HepG2 (cell line): ENCODE measurements around the gene ZNF180. TPM values are rescaled to one million over a fixed set of nuclear protein-coding genes. Genes with fewer than 3 reads are reported as not detected.

Source experiments
- CCAR2 ChIP-seq: fragments of 200-400 bp; formaldehyde crosslinking; optimal IDR thresholded peaks from 2 replicates; pipeline ENCODE3; 2018; ENCODE audit warnings: low read depth, mild to moderate bottlenecking, low read length, moderate library complexity
- CREBL2 ChIP-seq: sonication (generic); formaldehyde crosslinking; IDR thresholded peaks from 2 replicates; pipeline ENCODE4 v1.8.1; 2023; ENCODE audit warnings: missing genetic modification reagents, mild to moderate bottlenecking, borderline replicate concordance
- CSRNP2 ChIP-seq: sonication (generic); formaldehyde crosslinking; conservative IDR thresholded peaks from 2 replicates; pipeline ENCODE4 v1.8.0; 2022; ENCODE audit warnings: low read depth, missing genetic modification reagents
- FOXC1 ChIP-seq: sonication (generic); formaldehyde crosslinking; IDR thresholded peaks from 2 replicates; pipeline ENCODE4 v1.8.0; 2022; ENCODE audit warnings: mild to moderate bottlenecking, missing genetic modification reagents, borderline replicate concordance
- HNF1B ChIP-seq: sonication (generic); formaldehyde crosslinking; IDR thresholded peaks from 2 replicates; pipeline ENCODE4 v1.5.1; 2020; ENCODE audit warnings: mild to moderate bottlenecking, moderate library complexity, missing genetic modification reagents
- ISL2 ChIP-seq: sonication (generic); formaldehyde crosslinking; IDR thresholded peaks from 2 replicates; pipeline ENCODE4 v1.5.0; 2020; ENCODE audit warnings: missing genetic modification reagents
- MED13 ChIP-seq: sonication (generic); formaldehyde crosslinking; IDR thresholded peaks from 2 replicates; pipeline ENCODE4 v1.5.0; 2020; ENCODE audit warnings: missing genetic modification reagents
- MLXIP ChIP-seq: sonication (generic); formaldehyde crosslinking; IDR thresholded peaks from 2 replicates; pipeline ENCODE4 v1.9.0; 2021; ENCODE audit warnings: missing genetic modification reagents, borderline replicate concordance
- MYNN ChIP-seq: sonication (generic); formaldehyde crosslinking; IDR thresholded peaks from 2 replicates; pipeline ENCODE4 v1.4.0; 2020; ENCODE audit warnings: mild to moderate bottlenecking, low read depth, missing genetic modification reagents
- REXO4 ChIP-seq: sonication (generic); formaldehyde crosslinking; IDR thresholded peaks from 2 replicates; pipeline ENCODE4 v1.8.0; 2022; ENCODE audit warnings: missing genetic modification reagents, mild to moderate bottlenecking, borderline replicate concordance
- SMARCE1 ChIP-seq: fragments of 450-650 bp; IDR thresholded peaks from 2 replicates; pipeline ENCODE4 v1.6.1; 2017; ENCODE audit warnings: borderline replicate concordance
- TEAD3 ChIP-seq: optimal IDR thresholded peaks from 2 replicates; pipeline ENCODE3; 2016; ENCODE audit warnings: borderline replicate concordance
- TGIF2 ChIP-seq: IDR thresholded peaks from 2 replicates; pipeline ENCODE4 v1.6.1; 2016; ENCODE audit warnings: control low read depth, missing compliant biosample characterization
- ZFY ChIP-seq: sonication (generic); formaldehyde crosslinking; IDR thresholded peaks from 2 replicates; pipeline ENCODE4 v1.4.0; 2020; ENCODE audit warnings: missing genetic modification reagents
- ZNF34 ChIP-seq: sonication (generic); formaldehyde crosslinking; IDR thresholded peaks from 2 replicates; pipeline ENCODE4 v1.4.0; 2020; ENCODE audit warnings: mild to moderate bottlenecking, missing genetic modification reagents, borderline replicate concordance
- ZNF703 ChIP-seq: sonication (generic); formaldehyde crosslinking; IDR thresholded peaks from 2 replicates; pipeline ENCODE4 v1.5.1; 2020; ENCODE audit warnings: missing genetic modification reagents, mild to moderate bottlenecking, moderate library complexity, borderline replicate concordance
- ZNF724P ChIP-seq: sonication (generic); formaldehyde crosslinking; IDR thresholded peaks from 2 replicates; pipeline ENCODE4 v1.8.0; 2022; ENCODE audit warnings: missing genetic modification reagents, borderline replicate concordance
- polyA plus RNA-seq, 8 experiments: library from polyadenylated mRNA; depleted of rRNA in 3 of 8; stranded (reverse) in 7 of 8; unstranded in 1 of 8; fragments of >200 nt; fragmentation: Illumina TruSeq in 4 of 8; extraction: Trizol in 4 of 8; gene quantifications; 2 replicates each; pipeline versions ENCODE4 v1.2.1 to v1.2.3, GENCODE V29; 2011 to 2016; ENCODE audit warnings: low read depth in 4 of 8, missing spikeins in 1 of 8, mixed read lengths in 1 of 8; ENCODE audit not compliant: insufficient read depth in 1 of 8
- total RNA-seq, 5 experiments: library from RNA; depleted of rRNA; stranded (reverse); fragments of >200 nt; fragmentation: Illumina TruSeq; extraction: Trizol; gene quantifications; 2 replicates each; pipeline ENCODE4 v1.2.3, GENCODE V29; 2016; ENCODE audit warnings: low read depth in 1 of 5
- TF ChIP-seq, protein P1 (sequence below): sonication (generic); formaldehyde crosslinking; IDR thresholded peaks from 2 replicates; pipeline ENCODE4 v1.5.1; 2020; ENCODE audit warnings: mild to moderate bottlenecking, missing genetic modification reagents

ZNF180 gene
- total and polyA plus RNA-seq, 2 of the 13 experiments (the other 11 are each of a cell fraction or from before 2014, with no cell fraction given) = 0.92 to 9.3 TPM

- TF ChIP-seq CREBL2 = peak; percentile 31; the same call in 1 of the 2 replicates
- TF ChIP-seq ZFY (CRISPR knock-in tag) = peak; percentile 100
- no peak for TF ChIP-seq MLXIP
- TF ChIP-seq ZNF703 (CRISPR knock-in tag) = no peak
- 0 out of 2 replicates have a peak, but pooled peaks have one; percentile 58 for TF ChIP-seq ZNF724P (CRISPR knock-in tag)
- TF ChIP-seq, protein P1, sequence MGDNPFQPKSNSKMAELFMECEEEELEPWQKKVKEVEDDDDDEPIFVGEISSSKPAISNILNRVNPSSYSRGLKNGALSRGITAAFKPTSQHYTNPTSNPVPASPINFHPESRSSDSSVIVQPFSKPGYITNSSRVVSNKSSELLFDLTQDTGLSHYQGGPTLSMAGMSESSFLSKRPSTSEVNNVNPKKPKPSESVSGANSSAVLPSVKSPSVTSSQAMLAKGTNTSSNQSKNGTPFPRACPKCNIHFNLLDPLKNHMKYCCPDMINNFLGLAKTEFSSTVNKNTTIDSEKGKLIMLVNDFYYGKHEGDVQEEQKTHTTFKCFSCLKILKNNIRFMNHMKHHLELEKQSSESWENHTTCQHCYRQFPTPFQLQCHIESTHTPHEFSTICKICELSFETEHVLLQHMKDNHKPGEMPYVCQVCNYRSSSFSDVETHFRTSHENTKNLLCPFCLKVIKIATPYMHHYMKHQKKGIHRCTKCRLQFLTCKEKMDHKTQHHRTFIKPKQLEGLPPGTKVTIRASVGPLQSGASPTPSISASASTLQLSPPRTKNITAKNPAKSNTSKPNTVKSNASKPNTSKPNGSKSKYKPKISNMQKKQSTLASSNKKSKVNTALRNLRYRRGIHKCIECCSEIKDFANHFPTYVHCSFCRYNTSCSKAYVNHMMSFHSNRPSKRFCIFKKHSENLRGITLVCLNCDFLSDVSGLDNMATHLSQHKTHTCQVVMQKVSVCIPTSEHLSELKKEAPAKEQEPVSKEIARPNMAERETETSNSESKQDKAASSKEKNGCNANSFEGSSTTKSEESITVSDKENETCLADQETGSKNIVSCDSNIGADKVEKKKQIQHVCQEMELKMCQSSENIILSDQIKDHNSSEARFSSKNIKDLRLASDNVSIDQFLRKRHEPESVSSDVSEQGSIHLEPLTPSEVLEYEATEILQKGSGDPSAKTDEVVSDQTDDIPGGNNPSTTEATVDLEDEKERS (CRISPR knock-in tag) = peak; percentile 96
- TF ChIP-seq ISL2 = peak; percentile 37; the same call in 1 of the 2 replicates
- TF ChIP-seq ZNF34 (CRISPR knock-in tag) = no peak
- no peak; the same call in 1 of the 2 replicates for TF ChIP-seq HNF1B (CRISPR knock-in tag)
- no peak for TF ChIP-seq TEAD3
- peak; percentile 67; the same call in 1 of the 2 replicates for TF ChIP-seq TGIF2 (CRISPR knock-in tag)
- TF ChIP-seq SMARCE1 = no peak
- 0 out of 2 replicates have a peak, but pooled peaks have one; percentile 80 for TF ChIP-seq MYNN (CRISPR knock-in tag)
- peak; percentile 77 for TF ChIP-seq MED13
- TF ChIP-seq CCAR2 = no peak
- TF ChIP-seq REXO4 (CRISPR knock-in tag) = no peak
- TF ChIP-seq FOXC1 = peak; percentile 93; the same call in 1 of the 2 replicates
- no peak for TF ChIP-seq CSRNP2
Observed at GRCh38 chr19:44499962-44500949, at the start of gene ZNF180 (continued).
